Activated CD4-positive, CD25-positive, alpha-beta regulatory T cell treated with anti-CD3 and anti-CD28 coated beads, Interleukin-2, amount 50 U/mL, for 24 hours (primary cell): Measurements from ENCODE around the gene PRR20G.
A peak's percentile ranks its signal among the peaks of the same experiment; 100 is the strongest.
"Not testable (repeated sequence)": the region's sequence is repeated elsewhere in the genome, so short reads cannot be mapped to it uniquely, and the experiment has no call there.

ENCODE experiments used
- ATAC-seq, 2 donors: fragments of 150-1000 bp; cut with Tn5 transposase; one replicate each; pipeline ENCODE4 v1.10.0; 2021; ENCODE audit warnings: mild to moderate bottlenecking in 1 of 2, moderate library complexity in 1 of 2

The PRR20G gene

GRCh38 chr3:127287840-127288239, at the start of gene PRR20G:
PRR20G (minus strand) TSS chr3:127288046; CDS start chr3:127287365, 681 bp downstream.
- ATAC-seq, result no peak

- no peak for ATAC-seq
These were observed 49.2 kb upstream of the PRR20G start for GRCh38 chr3:127337001-127337400.

- ATAC-seq, result no peak
These were observed 48.3 kb upstream of the PRR20G start for GRCh38 chr3:127336101-127336500.

DNA sequence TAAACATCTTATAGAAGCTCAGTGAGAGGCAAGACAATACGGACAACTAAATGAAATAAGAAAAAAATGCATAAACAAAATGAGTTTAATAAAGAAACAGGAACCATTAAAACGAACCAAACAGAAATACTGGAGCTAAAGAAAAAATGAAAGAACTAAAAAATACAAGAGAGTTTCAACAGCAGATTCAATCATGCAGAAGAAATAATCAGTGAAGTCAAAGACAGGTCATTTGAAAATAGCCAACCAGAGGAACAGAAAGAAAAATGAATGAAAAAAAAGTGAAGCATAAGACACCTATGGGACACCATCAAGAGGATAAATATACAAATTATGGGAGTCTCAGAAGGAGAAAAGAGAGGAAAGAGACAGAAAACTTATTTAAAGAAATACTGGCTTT, 42.5 kb upstream of the PRR20G start:
- ATAC-seq, result no peak

- no peak for ATAC-seq
These were observed 41.9 kb upstream of the PRR20G start for GRCh38 chr3:127329631-127330285.

DNA sequence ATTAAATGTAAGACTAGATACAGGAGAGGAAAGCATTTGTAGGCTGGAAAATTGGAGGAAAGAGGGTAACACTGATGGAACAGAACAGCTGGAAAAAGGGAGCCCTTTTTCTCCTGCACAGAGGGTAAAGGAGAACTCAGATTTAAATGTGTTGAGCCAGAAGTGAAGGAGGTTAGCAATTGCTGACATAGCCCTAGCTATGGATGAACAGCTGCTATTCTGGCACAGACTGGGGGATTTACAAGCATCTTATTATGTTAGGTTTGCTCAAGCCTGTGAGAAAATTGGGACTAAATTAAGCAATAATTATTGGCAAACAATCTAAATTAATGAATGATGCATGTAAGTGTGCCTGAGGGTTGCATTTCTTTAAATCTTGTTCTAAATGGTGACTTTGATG, 40.6 kb upstream of the PRR20G start:
- ATAC-seq, result no peak

DNA sequence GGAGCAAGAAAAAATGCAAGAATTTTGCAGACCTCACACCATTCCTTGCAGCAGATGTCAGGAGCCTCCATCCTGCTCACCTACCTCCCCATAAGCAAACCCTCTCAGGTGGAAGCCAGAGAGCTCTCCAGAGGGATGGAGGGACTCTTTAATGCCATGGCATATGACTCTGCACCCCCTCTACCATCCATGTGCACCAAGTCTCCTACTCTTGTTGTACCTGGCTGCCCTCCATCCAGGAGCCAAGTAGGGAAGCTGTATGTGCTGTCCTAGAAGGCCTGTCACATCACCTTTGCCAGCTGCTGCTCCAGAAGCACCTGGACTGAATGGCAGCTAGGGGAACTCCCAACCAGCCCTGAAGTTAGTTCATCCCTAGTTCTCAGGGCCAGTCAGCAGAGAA, 38.5 kb upstream of the PRR20G start:
- ATAC-seq, result no peak

GRCh38 chr3:127325629-127325961, 37.7 kb upstream of the PRR20G start:
- no peak for ATAC-seq

- no peak for ATAC-seq
These were observed 37.2 kb upstream of the PRR20G start for GRCh38 chr3:127324913-127325628.

DNA sequence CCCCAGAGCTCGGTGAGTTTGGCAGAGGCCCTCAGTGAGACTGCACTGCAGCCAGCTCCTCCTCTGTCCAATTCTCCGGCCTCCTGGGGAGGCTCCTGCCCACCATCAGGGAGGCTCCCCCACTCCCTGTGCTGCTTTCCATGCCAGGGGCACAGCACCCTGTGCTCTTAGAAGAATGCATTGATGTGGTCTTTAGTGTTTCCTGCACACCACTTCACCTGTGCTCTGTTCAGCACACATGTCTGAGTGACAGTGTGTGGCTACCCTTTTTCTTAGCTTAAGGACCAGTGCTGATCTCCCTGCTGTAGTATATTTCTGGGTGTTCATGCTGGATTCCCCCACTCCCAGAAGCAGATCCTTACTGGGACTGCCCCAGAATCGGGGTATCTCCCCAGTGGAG, 36.2 kb upstream of the PRR20G start:
- ATAC-seq, result no peak

GRCh38 chr3:127323581-127323980, 35.7 kb upstream of the PRR20G start:
- no peak for ATAC-seq

DNA sequence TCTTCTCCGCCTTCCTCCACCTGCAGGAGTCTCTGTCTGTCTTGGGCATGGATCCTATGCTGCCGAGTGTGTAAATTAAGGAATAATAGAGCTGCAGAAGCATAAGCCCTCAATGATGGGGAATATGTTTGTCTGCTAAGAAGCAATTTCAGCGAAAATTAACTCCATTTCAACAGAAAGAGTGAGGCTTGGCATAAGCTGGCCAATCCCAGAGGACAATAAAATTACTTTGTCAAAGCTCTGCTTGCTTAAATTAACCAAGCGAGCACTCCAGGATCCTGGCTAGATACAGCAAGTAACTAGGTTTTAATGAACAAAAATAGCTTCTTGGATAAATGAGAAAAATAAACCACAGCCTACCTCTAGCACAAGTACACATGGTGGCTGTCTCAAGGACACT, 33.5 kb upstream of the PRR20G start:
- ATAC-seq, result no peak

- no peak for ATAC-seq
These were observed 32.8 kb upstream of the PRR20G start for GRCh38 chr3:127320529-127321121.

- ATAC-seq, result no peak
These were observed 28.8 kb upstream of the PRR20G start for GRCh38 chr3:127316685-127317084.

DNA sequence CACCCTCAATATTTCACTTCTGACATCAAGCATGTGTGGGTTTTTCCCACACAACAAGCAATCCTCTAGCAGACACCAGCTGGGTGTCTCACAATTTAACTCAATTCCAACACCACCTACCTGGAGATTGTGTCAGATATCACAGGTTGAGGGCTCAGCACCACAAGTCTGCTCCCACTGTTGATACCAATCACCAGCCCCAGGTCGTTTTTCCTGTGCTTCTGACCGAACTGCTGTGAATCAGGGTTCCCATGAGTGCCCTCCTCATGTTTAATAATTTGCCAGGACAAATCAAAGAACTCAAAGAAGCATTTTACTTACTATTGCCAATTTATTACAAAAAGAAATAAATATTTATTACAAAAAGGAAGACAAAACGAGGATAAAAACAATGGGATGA, 25.0 kb upstream of the PRR20G start:
- no peak for ATAC-seq

- not testable (repeated sequence) for ATAC-seq
These were observed 21.0 kb upstream of the PRR20G start for GRCh38 chr3:127308821-127309220.

DNA sequence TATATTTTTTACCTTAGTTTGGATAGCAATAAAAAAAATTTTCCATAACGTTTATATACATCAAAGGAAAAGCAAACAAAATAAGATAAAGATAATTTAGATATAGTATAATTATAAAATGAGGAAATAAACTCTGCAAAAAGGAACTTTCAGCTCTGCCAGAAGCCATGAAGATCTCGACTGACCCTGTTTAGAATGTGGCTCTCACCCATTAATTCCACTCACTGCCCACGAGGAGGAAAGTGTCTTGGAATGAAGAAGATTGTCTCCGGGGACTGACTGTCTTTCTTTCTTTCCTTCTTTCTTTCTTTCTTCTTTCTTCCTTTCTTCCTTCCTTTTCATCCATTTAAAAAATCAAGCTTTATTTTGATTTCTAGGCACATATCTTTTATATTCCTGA, 20.1 kb upstream of the PRR20G start:
- ATAC-seq, result no peak

DNA sequence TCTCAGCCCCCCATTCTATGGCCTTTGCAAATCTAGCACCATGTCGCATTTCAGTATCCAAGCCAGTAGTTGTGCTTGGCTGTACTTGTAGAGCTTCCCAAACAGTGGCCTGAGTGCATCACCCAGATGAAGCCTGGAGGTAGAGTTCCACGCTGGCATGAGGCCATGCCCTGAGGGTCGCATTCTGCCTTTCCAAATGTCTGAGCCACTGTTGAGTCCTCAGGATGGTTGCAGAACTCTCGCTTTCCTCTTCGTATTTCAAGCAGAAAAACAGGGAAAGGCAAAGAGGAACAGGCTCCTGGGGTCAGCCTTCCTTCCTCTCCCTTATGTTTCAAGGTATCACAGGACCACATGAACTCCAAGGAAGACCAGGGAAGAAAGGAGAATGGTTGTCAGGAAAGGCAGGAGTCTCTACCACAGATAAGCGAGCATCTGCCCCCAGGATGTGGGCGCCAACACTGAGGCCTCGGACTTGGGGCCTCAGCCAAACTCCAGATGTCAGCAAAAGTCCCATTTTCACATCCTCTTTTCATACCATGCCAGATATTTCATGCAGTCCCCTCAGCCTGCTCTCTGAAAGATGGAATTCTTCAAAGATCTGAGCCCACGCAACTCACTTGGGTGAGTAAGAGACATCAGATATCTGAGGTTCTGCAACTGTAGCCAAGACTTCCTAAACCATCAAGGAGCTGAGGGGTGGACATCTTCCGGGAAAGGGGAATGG, 19.4 kb upstream of the PRR20G start:
- no peak for ATAC-seq

- ATAC-seq, result no peak
These were observed 18.7 kb upstream of the PRR20G start for GRCh38 chr3:127306361-127307111.

- ATAC-seq, result no peak
These were observed 17.7 kb upstream of the PRR20G start for GRCh38 chr3:127305499-127306060.

GRCh38 chr3:127304121-127304744, 16.4 kb upstream of the PRR20G start:
- ATAC-seq, result peak in 1 of 2 donors; percentile 25

DNA sequence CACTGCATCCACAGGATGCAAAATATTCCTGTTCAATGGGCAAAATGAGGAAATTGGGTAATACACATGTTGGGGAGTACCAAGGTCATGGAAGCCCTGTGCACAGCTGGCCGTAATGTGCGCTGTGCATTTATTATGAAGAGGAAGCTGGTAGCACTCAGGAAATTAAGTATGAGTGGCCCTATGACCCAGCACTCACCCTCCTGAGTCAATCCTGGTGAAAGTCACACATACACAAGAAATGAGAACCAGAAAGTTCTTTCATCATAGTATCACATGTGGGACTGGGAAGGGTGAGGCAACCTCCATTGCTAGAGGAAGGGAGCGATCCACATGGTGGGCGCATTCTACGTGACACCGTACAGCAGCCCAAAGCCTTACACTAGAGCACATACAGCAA, 11.4 kb upstream of the PRR20G start:
- no peak for ATAC-seq
